Choroid plexus epithelial cell (primary cell): Measurements from ENCODE around the gene POLR2H.

ENCODE experiments used
- DNase-seq: peaks from one replicate; pipeline ENCODE4 v3.0.0-alpha.2; 2010; ENCODE audit warnings: low read depth
- H3K4me3 ChIP-seq: 2 replicates; pipeline ENCODE4 v1.5.1; 2011; ENCODE audit warnings: low read depth, mild to moderate bottlenecking, control low read depth, low read length, moderate library complexity
- CTCF ChIP-seq: conservative IDR thresholded peaks from 2 replicates; pipeline ENCODE4 v1.5.1; 2011; ENCODE audit warnings: low read depth, mild to moderate bottlenecking, control low read depth, inconsistent platforms, low read length, moderate library complexity

The POLR2H gene

GRCh38 chr3:184380627-184381260 lies 19.2 kb downstream of the POLR2H start:
- TF ChIP-seq CTCF = no peak
- no peak for DNase-seq
- H3K4me3 ChIP-seq = no peak overlapping the region

GRCh38 chr3:184381261-184382224 lies 20.0 kb downstream of the POLR2H start:
- TF ChIP-seq CTCF = no peak
- H3K4me3 ChIP-seq = no peak overlapping the region
- DNase-seq = no peak

GRCh38 chr3:184382326-184383032 lies 21.0 kb downstream of the POLR2H start:
- DNase-seq = no peak
- no peak for TF ChIP-seq CTCF
- H3K4me3 ChIP-seq = no peak overlapping the region

GRCh38 chr3:184383033-184383740 lies 21.7 kb downstream of the POLR2H start:
- H3K4me3 ChIP-seq = no peak overlapping the region
- no peak for TF ChIP-seq CTCF
- DNase-seq = no peak

- DNase-seq = no peak
- no peak for TF ChIP-seq CTCF
- no peak overlapping the region for H3K4me3 ChIP-seq
These were observed 22.8 kb downstream of the POLR2H start for GRCh38 chr3:184384342-184384741.

GRCh38 chr3:184384856-184385422 lies 23.4 kb downstream of the POLR2H start:
- no peak for DNase-seq
- H3K4me3 ChIP-seq = no peak overlapping the region
- TF ChIP-seq CTCF = no peak
